Measurements from ENCODE around the gene GTF3C1. TPM values are rescaled to one million over a fixed set of nuclear protein-coding genes. Genes with fewer than 3 reads are reported as not detected.
"Not testable (repeated sequence)": the region's sequence is repeated elsewhere in the genome, so short reads cannot be mapped to it uniquely, and the experiment has no call there.

GTF3C1 gene
- total and polyA plus RNA-seq, 2 donors, result 40.8 to 81.0 TPM

DNA sequence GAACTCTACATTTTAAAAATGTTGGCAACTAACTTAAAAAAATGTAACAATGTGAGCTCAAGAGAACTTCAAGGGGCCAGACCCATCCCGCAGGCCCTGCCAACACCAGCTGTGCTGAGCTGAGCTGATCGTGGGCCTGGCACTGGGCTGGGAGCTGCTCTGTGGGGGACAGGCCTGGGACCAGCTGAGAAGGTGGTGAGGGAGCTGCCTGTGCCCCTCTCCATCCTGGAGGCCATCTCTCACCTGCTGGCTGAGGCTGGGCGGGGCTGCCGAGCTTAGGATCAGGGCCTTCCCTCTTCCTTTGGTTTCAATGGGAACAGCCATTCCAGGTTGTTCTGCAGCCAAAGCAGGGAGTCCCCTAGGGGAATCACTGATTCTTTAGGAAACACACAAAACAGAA is 89.5 kb downstream of the GTF3C1 start:
- 95% methylated on average over 4 of the region's 4 CpGs for WGBS

DNA sequence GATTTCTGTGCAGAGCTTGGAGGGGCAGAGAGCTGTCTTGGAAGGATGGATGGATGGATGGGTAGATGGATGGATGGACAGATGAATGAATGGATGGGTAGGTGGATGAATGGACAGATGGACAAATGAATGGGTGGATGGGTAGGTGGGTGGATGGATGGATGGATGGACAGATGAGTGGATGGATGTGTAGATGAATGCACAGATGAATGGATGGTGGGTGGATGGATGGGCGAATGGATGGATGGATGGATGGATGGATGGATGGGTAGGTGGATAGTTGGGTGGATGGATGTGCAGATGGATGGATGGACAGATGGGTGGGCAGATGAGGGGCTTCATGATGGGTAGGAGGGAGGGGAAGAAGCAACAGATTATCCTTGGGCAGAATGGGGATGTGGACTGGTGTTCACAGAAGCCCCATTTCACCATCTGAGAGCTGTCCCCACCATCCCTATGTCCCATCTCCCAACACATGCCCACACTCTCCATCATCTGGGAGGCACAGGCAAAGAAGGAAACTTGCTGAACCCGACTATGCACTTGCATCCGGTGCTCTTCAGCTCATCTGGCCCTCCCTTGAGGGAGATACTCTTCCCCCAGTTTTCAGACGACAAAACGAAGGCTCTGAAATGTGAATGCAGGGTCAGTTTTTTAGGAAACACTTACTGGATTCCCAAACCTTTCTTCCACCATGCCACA is 90.6 kb downstream of the GTF3C1 start:
- H3K4me3 ChIP-seq (ENCODE audit: low read length in 2 of 2), result no peak overlapping the region
- peaks cover 38 to 49% of the 10 kb centered on the region in 2 donors for H3K36me3 ChIP-seq (ENCODE audit: control insufficient read depth in 2 of 2, insufficient read depth in 2 of 2, low read length in 1 of 2)
- 98% methylated on average over 5 of the region's 5 CpGs for WGBS
- no peaks in the 10 kb centered on the region for H3K27me3 ChIP-seq (ENCODE audit: control insufficient read depth in 2 of 2, insufficient read depth in 1 of 2, low read length in 1 of 2)
- no peak overlapping the region for H3K27ac ChIP-seq (ENCODE audit: low read depth in 1 of 2, low read length in 1 of 2)
- peaks cover 0 to 2% of the 10 kb centered on the region in 2 donors for H3K9me3 ChIP-seq (ENCODE audit: control insufficient read depth in 2 of 2, insufficient read depth in 1 of 2, low read length in 1 of 2)
- peaks cover 14 to 39% of the 10 kb centered on the region in 2 donors for H3K4me1 ChIP-seq (ENCODE audit: control insufficient read depth in 2 of 2, insufficient read depth in 2 of 2, low read length in 2 of 2)
- no peak for DNase-seq (ENCODE audit: low read depth in 6 of 9, low spot score in 9 of 9)

More for the DNA sequence above, 89.5 kb downstream of the GTF3C1 start:
- no peak for DNase-seq (ENCODE audit: low read depth in 6 of 9, low spot score in 9 of 9)
- Histone ChIP-seq H3K4me3 (ENCODE audit: low read length in 2 of 2) (no peak overlapping the region), H3K4me1 (ENCODE audit: control insufficient read depth in 2 of 2, insufficient read depth in 2 of 2, low read length in 2 of 2) (peaks cover 13 to 38% of the 10 kb centered on the region in 2 donors), H3K27me3 (ENCODE audit: control insufficient read depth in 2 of 2, insufficient read depth in 1 of 2, low read length in 1 of 2) (no peaks in the 10 kb centered on the region), H3K27ac (ENCODE audit: low read depth in 1 of 2, low read length in 1 of 2) (peak overlapping the region in 1 of 2 donors; percentile 55), H3K36me3 (ENCODE audit: control insufficient read depth in 2 of 2, insufficient read depth in 2 of 2, low read length in 1 of 2) (peaks cover 49 to 60% of the 10 kb centered on the region in 2 donors), H3K9me3 (ENCODE audit: control insufficient read depth in 2 of 2, insufficient read depth in 1 of 2, low read length in 1 of 2) (peaks cover 0 to 2% of the 10 kb centered on the region in 2 donors)

DNA sequence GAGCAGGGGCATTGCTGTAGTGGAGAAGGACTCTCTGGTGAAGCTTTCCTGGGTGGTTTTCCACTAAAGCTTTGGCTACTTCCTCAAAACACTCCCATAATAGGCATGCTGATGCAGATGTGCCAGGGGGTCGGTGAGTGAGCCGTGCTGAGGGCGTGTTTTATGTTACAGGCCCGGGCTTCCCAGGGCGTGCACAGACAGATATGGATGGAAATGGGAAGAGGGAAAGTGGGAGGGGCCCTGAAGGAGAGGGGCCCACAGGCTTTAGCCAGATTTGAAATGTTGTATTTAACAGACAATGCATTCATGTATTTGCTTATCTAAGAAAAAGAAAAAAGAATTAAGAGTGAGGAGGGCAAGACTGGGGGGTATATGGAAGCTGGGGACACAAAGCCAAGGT is 91.5 kb downstream of the GTF3C1 start:
- H3K27me3 ChIP-seq (ENCODE audit: control insufficient read depth in 2 of 2, insufficient read depth in 1 of 2, low read length in 1 of 2), result no peaks in the 10 kb centered on the region
- H3K36me3 ChIP-seq (ENCODE audit: control insufficient read depth in 2 of 2, insufficient read depth in 2 of 2, low read length in 1 of 2), result peaks cover 30 to 40% of the 10 kb centered on the region in 2 donors
- 74% methylated on average over 5 of the region's 5 CpGs for WGBS
- no peak for DNase-seq (ENCODE audit: low read depth in 6 of 9, low spot score in 9 of 9)
- peaks cover 14 to 39% of the 10 kb centered on the region in 2 donors for H3K4me1 ChIP-seq (ENCODE audit: control insufficient read depth in 2 of 2, insufficient read depth in 2 of 2, low read length in 2 of 2)
- no peak overlapping the region for H3K4me3 ChIP-seq (ENCODE audit: low read length in 2 of 2)
- H3K27ac ChIP-seq (ENCODE audit: low read depth in 1 of 2, low read length in 1 of 2), result peak overlapping the region in 1 of 2 donors; percentile 37
- peaks cover 0 to 2% of the 10 kb centered on the region in 2 donors for H3K9me3 ChIP-seq (ENCODE audit: control insufficient read depth in 2 of 2, insufficient read depth in 1 of 2, low read length in 1 of 2)

DNA sequence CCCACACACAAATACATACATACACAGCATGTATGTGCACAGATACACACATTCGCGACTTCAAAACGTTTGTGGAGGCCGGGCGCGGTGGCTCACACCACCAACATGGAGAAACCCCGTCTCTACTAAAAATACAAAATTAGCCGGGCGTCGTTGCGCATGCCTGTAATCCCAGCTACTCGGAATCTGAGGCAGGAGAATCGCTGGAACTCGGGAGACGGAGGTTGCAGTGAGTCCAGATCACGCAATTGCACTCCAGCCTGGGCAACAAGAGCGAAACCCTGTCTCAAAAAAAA is 92.2 kb downstream of the GTF3C1 start:
- H3K9me3 ChIP-seq (ENCODE audit: control insufficient read depth in 2 of 2, insufficient read depth in 1 of 2, low read length in 1 of 2); H3K4me3 ChIP-seq (ENCODE audit: low read length in 2 of 2); H3K27me3 ChIP-seq (ENCODE audit: control insufficient read depth in 2 of 2, insufficient read depth in 1 of 2, low read length in 1 of 2); DNase-seq (ENCODE audit: low read depth in 6 of 9, low spot score in 9 of 9); H3K27ac ChIP-seq (ENCODE audit: low read depth in 1 of 2, low read length in 1 of 2): not testable (repeated sequence)
- 97% methylated on average over 17 of the region's 17 CpGs for WGBS
- Histone ChIP-seq H3K4me1 (ENCODE audit: control insufficient read depth in 2 of 2, insufficient read depth in 2 of 2, low read length in 2 of 2) (peaks cover 14 to 35% of the 10 kb centered on the region in 2 donors), H3K36me3 (ENCODE audit: control insufficient read depth in 2 of 2, insufficient read depth in 2 of 2, low read length in 1 of 2) (peaks cover 23 to 33% of the 10 kb centered on the region in 2 donors)

DNA sequence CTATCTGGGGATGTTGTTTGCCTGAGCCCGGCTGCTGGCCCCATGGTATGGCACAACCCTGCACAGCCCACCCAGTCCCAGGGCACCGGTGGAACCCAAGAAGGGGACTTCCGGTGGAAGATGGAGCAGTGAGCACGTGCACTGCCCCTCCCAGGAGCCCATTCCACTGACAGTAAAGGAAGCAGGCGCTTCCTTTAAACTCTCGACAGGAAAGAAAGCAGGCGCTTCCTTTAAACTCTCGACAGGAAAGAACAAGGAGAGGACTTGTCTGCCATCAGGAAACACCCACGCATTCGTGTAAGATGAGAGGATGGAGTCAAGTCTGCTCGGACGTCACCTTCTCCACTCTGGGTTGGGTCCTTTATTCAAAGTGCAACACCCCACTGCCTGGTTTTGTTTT is 94.0 kb downstream of the GTF3C1 start:
- Histone ChIP-seq H3K4me3 (ENCODE audit: low read length in 2 of 2) (no peak overlapping the region), H3K9me3 (ENCODE audit: control insufficient read depth in 2 of 2, insufficient read depth in 1 of 2, low read length in 1 of 2) (peaks cover 3 to 6% of the 10 kb centered on the region in 2 donors), H3K36me3 (ENCODE audit: control insufficient read depth in 2 of 2, insufficient read depth in 2 of 2, low read length in 1 of 2) (peaks cover 10 to 18% of the 10 kb centered on the region in 2 donors), H3K27ac (ENCODE audit: low read depth in 1 of 2, low read length in 1 of 2) (peak overlapping the region in 1 of 2 donors; percentile 49), H3K4me1 (ENCODE audit: control insufficient read depth in 2 of 2, insufficient read depth in 2 of 2, low read length in 2 of 2) (peaks cover 18 to 35% of the 10 kb centered on the region in 2 donors), H3K27me3 (ENCODE audit: control insufficient read depth in 2 of 2, insufficient read depth in 1 of 2, low read length in 1 of 2) (peaks cover 0 to 7% of the 10 kb centered on the region in 2 donors)
- 9% methylated on average over 12 of the region's 12 CpGs for WGBS
- no peak for DNase-seq (ENCODE audit: low read depth in 6 of 9, low spot score in 9 of 9)

DNA sequence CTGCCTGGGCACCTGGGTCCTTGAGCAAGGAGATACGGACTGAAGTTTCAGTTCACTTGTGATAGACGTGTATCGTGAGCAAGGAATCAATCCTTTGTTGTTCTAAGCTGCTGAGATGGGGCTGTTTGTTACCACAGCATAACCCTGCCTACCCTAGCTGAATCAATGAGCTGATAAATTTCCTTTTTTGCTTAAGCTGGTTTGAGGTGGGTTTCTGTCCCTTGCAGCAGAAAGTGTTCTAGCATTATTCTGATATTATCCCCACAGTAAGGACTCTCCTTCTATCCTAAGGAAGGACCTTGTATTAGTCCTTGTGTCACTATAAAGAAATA is 96.3 kb downstream of the GTF3C1 start:
- peaks cover 6 to 27% of the 10 kb centered on the region in 2 donors for H3K27me3 ChIP-seq (ENCODE audit: control insufficient read depth in 2 of 2, insufficient read depth in 1 of 2, low read length in 1 of 2)
- no peak for DNase-seq (ENCODE audit: low read depth in 6 of 9, low spot score in 9 of 9)
- peaks cover 24 to 46% of the 10 kb centered on the region in 2 donors for H3K4me1 ChIP-seq (ENCODE audit: control insufficient read depth in 2 of 2, insufficient read depth in 2 of 2, low read length in 2 of 2)
- WGBS, result 97% methylated on average over 3 of the region's 3 CpGs
- H3K4me3 ChIP-seq (ENCODE audit: low read length in 2 of 2), result no peak overlapping the region
- no peak overlapping the region for H3K27ac ChIP-seq (ENCODE audit: low read depth in 1 of 2, low read length in 1 of 2)
- peaks cover 3 to 8% of the 10 kb centered on the region in 2 donors for H3K9me3 ChIP-seq (ENCODE audit: control insufficient read depth in 2 of 2, insufficient read depth in 1 of 2, low read length in 1 of 2)
- peaks cover 0 to 16% of the 10 kb centered on the region in 2 donors for H3K36me3 ChIP-seq (ENCODE audit: control insufficient read depth in 2 of 2, insufficient read depth in 2 of 2, low read length in 1 of 2)

DNA sequence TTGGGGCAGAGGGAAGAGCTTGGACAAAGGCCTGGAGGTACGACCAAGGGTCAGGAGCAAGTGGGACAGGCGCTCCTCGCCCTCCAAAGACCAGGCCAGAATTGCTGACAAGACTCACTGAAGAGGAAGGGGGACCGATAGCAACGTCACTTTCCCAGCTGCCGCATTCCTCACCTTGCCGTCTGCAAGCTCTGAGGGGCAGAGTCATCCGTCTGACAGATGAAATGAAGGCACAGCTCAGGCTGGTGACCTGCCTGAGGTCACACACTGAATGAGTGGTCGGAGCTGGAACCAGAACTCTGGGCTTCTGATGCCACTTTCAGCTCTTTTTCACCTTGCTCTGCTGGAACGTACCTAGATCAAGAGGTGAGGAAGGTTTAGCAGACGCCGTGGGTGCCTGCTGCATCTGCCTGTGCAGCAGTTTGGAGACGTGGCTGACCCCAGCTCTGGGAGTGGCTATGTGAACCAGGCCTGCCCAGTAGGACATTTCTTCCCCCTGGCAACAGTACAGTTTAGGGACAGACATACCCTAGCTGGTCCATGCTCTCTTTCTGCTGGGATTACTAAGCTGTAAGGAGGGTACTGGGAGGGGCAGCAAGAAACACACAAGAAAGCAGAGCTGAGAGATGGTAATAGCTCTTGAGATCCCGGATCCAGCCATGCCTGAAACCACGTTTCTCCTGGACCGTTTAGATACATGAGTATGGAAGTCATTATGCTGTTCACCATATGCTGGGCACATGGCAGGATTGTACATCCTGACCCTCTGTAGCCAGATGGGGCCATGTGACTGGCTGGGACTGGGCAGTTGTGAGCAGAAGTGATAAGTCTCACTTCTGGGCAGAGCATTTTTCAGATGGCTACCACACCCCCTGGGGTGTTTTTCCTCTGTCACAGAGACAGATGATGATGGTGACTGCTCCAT is 96.9 kb downstream of the GTF3C1 start:
- no peak overlapping the region for H3K4me3 ChIP-seq (ENCODE audit: low read length in 2 of 2)
- WGBS, result 94% methylated on average over 16 of the region's 16 CpGs
- H3K27ac ChIP-seq (ENCODE audit: low read depth in 1 of 2, low read length in 1 of 2), result peak overlapping the region in 1 of 2 donors; percentile 36
- DNase-seq (ENCODE audit: low read depth in 6 of 9, low spot score in 9 of 9), result no peak
- H3K9me3 ChIP-seq (ENCODE audit: control insufficient read depth in 2 of 2, insufficient read depth in 1 of 2, low read length in 1 of 2), result peaks cover 3 to 9% of the 10 kb centered on the region in 2 donors
- peaks cover 0 to 18% of the 10 kb centered on the region in 2 donors for H3K36me3 ChIP-seq (ENCODE audit: control insufficient read depth in 2 of 2, insufficient read depth in 2 of 2, low read length in 1 of 2)
- H3K27me3 ChIP-seq (ENCODE audit: control insufficient read depth in 2 of 2, insufficient read depth in 1 of 2, low read length in 1 of 2), result peaks cover 6 to 29% of the 10 kb centered on the region in 2 donors
- peaks cover 24 to 45% of the 10 kb centered on the region in 2 donors for H3K4me1 ChIP-seq (ENCODE audit: control insufficient read depth in 2 of 2, insufficient read depth in 2 of 2, low read length in 2 of 2)

DNA sequence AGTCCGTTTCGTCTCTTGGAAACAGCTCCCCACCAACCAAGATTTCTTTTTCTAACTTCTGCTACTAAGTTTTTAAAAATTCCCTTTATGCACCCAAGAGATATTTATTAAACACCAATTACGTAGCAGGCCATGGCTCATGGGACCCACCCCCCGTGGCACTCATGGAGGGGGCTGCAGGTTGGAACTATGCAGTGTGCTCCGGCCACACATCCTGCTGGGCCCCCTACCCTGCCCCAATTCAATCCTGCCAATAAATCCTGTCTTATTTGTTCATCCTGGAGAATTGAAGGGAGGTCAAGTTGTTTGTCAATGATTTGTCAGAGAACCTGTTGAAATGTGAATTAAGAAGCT is 99.5 kb downstream of the GTF3C1 start:
- no peak for DNase-seq (ENCODE audit: low read depth in 6 of 9, low spot score in 9 of 9)
- WGBS, result 10% methylated on average over 5 of the region's 5 CpGs
- Histone ChIP-seq H3K4me1 (ENCODE audit: control insufficient read depth in 2 of 2, insufficient read depth in 2 of 2, low read length in 2 of 2) (peaks cover 21 to 40% of the 10 kb centered on the region in 2 donors), H3K4me3 (ENCODE audit: low read length in 2 of 2) (no peak overlapping the region), H3K27ac (ENCODE audit: low read depth in 1 of 2, low read length in 1 of 2) (no peak overlapping the region), H3K36me3 (ENCODE audit: control insufficient read depth in 2 of 2, insufficient read depth in 2 of 2, low read length in 1 of 2) (peaks cover 20 to 43% of the 10 kb centered on the region in 2 donors), H3K9me3 (ENCODE audit: control insufficient read depth in 2 of 2, insufficient read depth in 1 of 2, low read length in 1 of 2) (peaks cover 6 to 21% of the 10 kb centered on the region in 2 donors), H3K27me3 (ENCODE audit: control insufficient read depth in 2 of 2, insufficient read depth in 1 of 2, low read length in 1 of 2) (peaks cover 6 to 29% of the 10 kb centered on the region in 2 donors)

Measured in thymus (tissue), 11 donors.